Spinal cord (tissue), 10 donors: ENCODE measurements around the gene FGFR3. TPM values are rescaled to one million over a fixed set of nuclear protein-coding genes. Genes with fewer than 3 reads are reported as not detected.

Experiments used
- DNase-seq, 6 donors: peaks; one replicate each; pipeline versions ENCODE4 v3.0.0 to v3.0.0-alpha.2; 2013 to 2015; ENCODE audit warnings: low spot score in 6 of 6, low read depth in 4 of 6
- H3K27ac ChIP-seq: one replicate; pipeline ENCODE4 v1.5.1; 2013; ENCODE audit warnings: low read depth, low read length, control low read depth
- H3K27me3 ChIP-seq: one replicate; pipeline ENCODE4 v1.6.1; 2013; ENCODE audit warnings: low read length; ENCODE audit not compliant: control insufficient read depth, insufficient read depth
- H3K36me3 ChIP-seq: one replicate; pipeline ENCODE4 v1.6.1; 2013; ENCODE audit warnings: low read length; ENCODE audit not compliant: control insufficient read depth, insufficient read depth
- H3K4me1 ChIP-seq: one replicate; pipeline ENCODE4 v1.6.1; 2013; ENCODE audit warnings: low read length; ENCODE audit not compliant: control insufficient read depth, insufficient read depth
- H3K4me3 ChIP-seq: one replicate; pipeline ENCODE4 v1.5.1; 2013; ENCODE audit warnings: low read depth, low read length, control low read depth
- H3K9me3 ChIP-seq: one replicate; pipeline ENCODE4 v1.6.1; 2013; ENCODE audit warnings: low read length; ENCODE audit not compliant: control insufficient read depth, insufficient read depth
- WGBS: methylation state at CpG from one replicate; pipeline ENCODE4 v1.1.5; 2013; ENCODE audit warnings: missing lambda C conversion rate; ENCODE audit not compliant: insufficient coverage; 5-methylcytosine and 5-hydroxymethylcytosine counted together
- polyA plus RNA-seq, 2 donors: library from polyadenylated mRNA; unstranded; fragments of 120-200 nt; gene quantifications; one replicate each; pipeline ENCODE4 v1.2.1, GENCODE V29; 2013; ENCODE audit not compliant: insufficient read length in 2 of 2
- total RNA-seq, 2 donors: library from RNA; depleted of rRNA in 1 of 2; stranded (reverse); fragments of 120-200 nt in 1 of 2; fragments of >200 nt in 1 of 2; gene quantifications; one replicate each; pipeline versions ENCODE4 v1.2.3 to v1.2.4, GENCODE V29; 2013 to 2014
- donor health status: healthy.

Gene FGFR3
- total and polyA plus RNA-seq, 4 donors: 36.2 to 216 (median 122) TPM

DNA sequence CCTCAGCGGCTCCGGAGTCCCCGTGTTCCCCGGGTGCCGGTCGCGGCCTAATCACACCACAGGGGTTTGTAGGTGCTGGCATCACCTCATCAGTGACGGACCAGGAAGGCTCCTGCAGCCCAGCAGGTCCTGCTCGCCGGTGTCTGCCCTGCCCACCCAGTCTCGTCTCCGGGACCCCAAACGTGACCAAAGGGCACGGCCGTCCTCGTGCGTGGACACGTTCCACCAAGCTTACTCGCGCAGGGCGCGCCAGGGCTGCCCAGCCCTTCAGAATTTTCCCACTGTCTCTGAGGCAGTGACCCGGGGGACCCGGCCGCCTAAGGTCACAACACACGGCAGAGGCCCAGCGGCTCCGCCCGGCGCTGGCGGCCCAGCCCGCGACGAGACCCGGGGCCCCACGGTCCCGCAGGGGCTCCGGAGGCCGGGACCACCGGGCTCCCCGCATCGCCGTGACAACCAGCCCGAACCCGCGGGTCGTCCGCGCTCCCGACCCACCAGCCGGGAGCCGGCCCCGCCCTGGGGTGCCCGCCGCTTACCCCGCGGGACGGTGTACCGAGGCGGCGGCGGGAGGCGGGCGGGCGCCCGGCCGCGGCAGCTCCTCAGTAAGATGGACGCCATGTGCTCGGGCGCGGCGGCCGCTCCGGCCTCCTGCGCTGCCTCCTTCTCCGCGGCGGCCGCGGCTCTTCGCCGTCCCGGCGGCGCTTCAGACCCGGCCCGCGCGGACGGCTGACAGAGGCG lies 62.4 kb downstream of the FGFR3 start:
- peak in 2 of 6 donors; percentile 12 to 33 for DNase-seq
- Histone ChIP-seq H3K9me3 (no peaks in the 10 kb centered on the region), H3K4me1 (peaks cover 47% of the 10 kb centered on the region), H3K27ac (no peak overlapping the region), H3K36me3 (peaks cover 14% of the 10 kb centered on the region), H3K27me3 (no peaks in the 10 kb centered on the region), H3K4me3 (peak overlapping the region; percentile 78)
- WGBS: under 1% methylated on average over 92 of the region's 92 CpGs

DNA sequence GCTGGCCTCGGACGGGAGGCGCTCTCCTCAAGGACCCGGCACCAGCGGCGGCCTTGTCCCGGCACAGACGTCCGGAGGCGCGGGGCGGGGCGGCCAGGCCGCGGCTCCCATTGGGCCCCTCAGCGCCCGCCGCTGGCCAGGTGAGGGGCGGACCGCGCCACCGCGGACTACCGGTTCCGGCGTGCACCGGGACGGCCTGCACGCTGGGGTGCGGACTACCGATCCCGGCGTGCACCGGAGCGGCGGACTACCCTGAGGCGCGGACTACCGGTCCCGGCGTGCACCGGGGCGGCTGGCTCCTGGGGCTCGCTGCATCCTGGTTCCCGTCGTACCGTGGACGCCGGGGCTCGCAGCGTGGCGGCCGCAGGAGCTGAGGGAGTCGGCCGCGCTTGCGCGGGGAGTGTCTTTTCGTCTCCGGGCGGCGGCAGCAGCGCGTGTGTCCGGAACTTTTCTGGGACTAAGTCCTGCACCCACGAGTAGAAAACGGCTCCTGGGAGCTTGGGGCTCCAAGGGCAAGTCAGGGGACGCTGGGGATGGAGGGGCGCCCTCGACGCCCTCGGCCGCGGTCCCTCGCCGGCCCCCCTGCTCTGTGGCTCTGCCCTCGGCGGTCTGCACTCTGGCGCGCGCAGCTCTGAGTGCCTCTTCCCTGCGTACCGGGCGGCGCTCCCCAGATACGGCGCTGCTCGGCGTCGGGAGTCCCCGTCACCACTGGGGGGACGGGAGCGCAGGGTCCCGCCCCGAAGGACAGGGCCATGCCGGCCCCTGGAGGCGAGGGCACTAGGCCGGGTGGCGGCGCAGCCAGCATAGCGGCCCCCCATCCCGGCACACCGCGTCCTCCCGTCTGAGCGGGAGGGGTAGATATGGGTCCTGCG lies 63.2 kb downstream of the FGFR3 start, which contains the start of gene LETM1:
Gene LETM1, minus strand, starts transcription at position 86 of the 872 bp plus-strand sequence. CDS start 206 bp downstream, outside the sequence.
- Histone ChIP-seq H3K36me3 (peaks cover 10% of the 10 kb centered on the region), H3K27me3 (no peaks in the 10 kb centered on the region), H3K9me3 (no peaks in the 10 kb centered on the region), H3K4me1 (peaks cover 43% of the 10 kb centered on the region), H3K27ac (peak within 1 kb of the TSS; percentile 61), H3K4me3 (peak within 1 kb of the TSS; percentile 78)
- DNase-seq: peak; percentile 79 to 98 (median 88)
- 0% methylated on average over 107 of the region's 107 CpGs for WGBS

- Histone ChIP-seq H3K36me3 (peaks cover 4% of the 10 kb centered on the region), H3K27ac (no peak overlapping the region), H3K4me1 (peaks cover 37% of the 10 kb centered on the region), H3K4me3 (peak overlapping the region; percentile 78), H3K27me3 (no peaks in the 10 kb centered on the region), H3K9me3 (no peaks in the 10 kb centered on the region)
- 21% methylated on average over 30 of the region's 32 CpGs for WGBS
- peak in 2 of 6 donors; percentile 4 to 44 for DNase-seq
These were observed 64.0 kb downstream of the FGFR3 start for GRCh38 chr4:1856943-1857699.

DNA sequence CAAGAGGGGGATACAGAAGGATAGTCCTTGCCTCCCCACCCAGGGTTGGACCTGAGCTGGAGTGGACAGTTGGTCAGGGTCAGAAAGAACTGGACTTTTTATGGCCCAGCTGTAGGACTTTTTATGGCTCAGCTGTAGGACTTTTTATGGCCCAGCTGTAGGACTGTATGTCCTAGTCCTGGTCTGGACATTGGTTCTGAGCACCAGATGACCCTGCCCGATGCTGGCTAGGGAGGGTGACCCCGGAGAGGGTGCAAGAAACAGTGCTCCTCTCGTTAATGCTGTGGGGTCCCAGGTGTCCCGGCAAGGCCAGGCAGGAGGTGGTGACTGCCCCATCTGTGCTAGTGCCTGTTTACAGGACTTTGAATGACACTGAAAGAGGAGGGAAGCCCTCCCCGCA lies 64.8 kb downstream of the FGFR3 start:
- H3K4me3 ChIP-seq: no peak overlapping the region
- no peak overlapping the region for H3K27ac ChIP-seq
- H3K9me3 ChIP-seq: no peaks in the 10 kb centered on the region
- peaks cover 42% of the 10 kb centered on the region for H3K4me1 ChIP-seq
- H3K36me3 ChIP-seq: peaks cover 2% of the 10 kb centered on the region
- no peaks in the 10 kb centered on the region for H3K27me3 ChIP-seq
- DNase-seq: no peak
- WGBS: 71% methylated on average over 5 of the region's 5 CpGs

Other genes with a start within 250 kb of the FGFR3 start
- 1 to 10 TPM; 1.1 to 3.3 TPM for gene FAM53A, start 109.0 kb upstream of the FGFR3 start, total RNA-seq
- 1 to 10 TPM; 1.5 to 3.5 TPM for gene FAM53A, start 109.0 kb upstream of the FGFR3 start, polyA plus RNA-seq
- 10 to 100 TPM; 37.0 to 54.1 TPM for gene SLBP, start 81.0 kb upstream of the FGFR3 start, total RNA-seq
- gene SLBP, start 81.0 kb upstream of the FGFR3 start, polyA plus RNA-seq: 10 to 100 TPM; 58.6 to 59.9 TPM
- 10 to 100 TPM; 15.2 to 44.5 TPM for gene TMEM129, start 72.0 kb upstream of the FGFR3 start, total RNA-seq
- gene TMEM129, start 72.0 kb upstream of the FGFR3 start, polyA plus RNA-seq: 10 to 100 TPM; 36.8 to 43.1 TPM
- gene TACC3, start 71.8 kb upstream of the FGFR3 start, total RNA-seq: 10 to 100 TPM in 1 of 2 donors, 1 to 10 TPM in 1; 8.4 to 10.5 TPM
- 10 to 100 TPM; 33.1 to 42.3 TPM for gene TACC3, start 71.8 kb upstream of the FGFR3 start, polyA plus RNA-seq
- gene LETM1, start 62.9 kb downstream of the FGFR3 start, total RNA-seq: 10 to 100 TPM; 29.3 to 50.0 TPM
- gene LETM1, start 62.9 kb downstream of the FGFR3 start, polyA plus RNA-seq: 10 to 100 TPM; 33.8 to 45.3 TPM
- 10 to 100 TPM; 59.0 to 82.5 TPM for gene NSD2, start 78.1 kb downstream of the FGFR3 start, total RNA-seq
- gene NSD2, start 78.1 kb downstream of the FGFR3 start, polyA plus RNA-seq: 100 to 1,000 TPM in 1 of 2 donors, 10 to 100 TPM in 1; 85.7 to 102 TPM
- 10 to 100 TPM; 14.0 to 24.4 TPM for gene NELFA, start 215.7 kb downstream of the FGFR3 start, total RNA-seq
- gene NELFA, start 215.7 kb downstream of the FGFR3 start, polyA plus RNA-seq: 10 to 100 TPM; 49.5 to 54.5 TPM